OCI-LY3 (cell line): ENCODE results near the gene DNAH14.

Experiments
- EZH2phosphoT487 ChIP-seq: fragments of 200-600 bp; shearing (Covaris generic); IDR thresholded peaks from 2 replicates; pipeline ENCODE4 v1.6.1; 2018; ENCODE audit warnings: antibody characterized with exemption, mixed run types, low read depth
- TF ChIP-seq, protein P1 (sequence below): fragments of 200-600, 300-600 bp; sonication (generic); IDR thresholded peaks from 2 replicates; pipeline ENCODE4 v1.5.1; 2014; ENCODE audit warnings: antibody characterized with exemption, low read length, low read depth

DNA sequence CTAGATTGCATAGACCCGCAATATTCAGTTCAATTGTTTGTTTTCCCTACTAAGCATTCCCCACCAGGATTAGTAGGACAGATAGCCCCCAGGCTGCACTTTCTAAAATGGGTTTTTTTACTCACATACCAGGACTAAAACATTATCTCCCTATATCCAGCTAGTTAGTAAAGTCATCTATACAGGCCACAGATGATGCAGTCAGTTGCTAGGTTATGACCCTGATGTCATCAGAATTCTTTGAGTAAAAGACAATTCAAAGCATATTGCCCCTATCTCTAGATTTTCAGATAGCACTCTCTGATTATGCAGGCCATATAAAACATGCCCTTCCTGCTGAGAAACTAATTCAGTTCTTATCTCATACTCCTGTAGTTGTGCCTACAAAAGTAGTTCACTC, 294.8 kb downstream of the DNAH14 start:
- TF ChIP-seq, protein P1, sequence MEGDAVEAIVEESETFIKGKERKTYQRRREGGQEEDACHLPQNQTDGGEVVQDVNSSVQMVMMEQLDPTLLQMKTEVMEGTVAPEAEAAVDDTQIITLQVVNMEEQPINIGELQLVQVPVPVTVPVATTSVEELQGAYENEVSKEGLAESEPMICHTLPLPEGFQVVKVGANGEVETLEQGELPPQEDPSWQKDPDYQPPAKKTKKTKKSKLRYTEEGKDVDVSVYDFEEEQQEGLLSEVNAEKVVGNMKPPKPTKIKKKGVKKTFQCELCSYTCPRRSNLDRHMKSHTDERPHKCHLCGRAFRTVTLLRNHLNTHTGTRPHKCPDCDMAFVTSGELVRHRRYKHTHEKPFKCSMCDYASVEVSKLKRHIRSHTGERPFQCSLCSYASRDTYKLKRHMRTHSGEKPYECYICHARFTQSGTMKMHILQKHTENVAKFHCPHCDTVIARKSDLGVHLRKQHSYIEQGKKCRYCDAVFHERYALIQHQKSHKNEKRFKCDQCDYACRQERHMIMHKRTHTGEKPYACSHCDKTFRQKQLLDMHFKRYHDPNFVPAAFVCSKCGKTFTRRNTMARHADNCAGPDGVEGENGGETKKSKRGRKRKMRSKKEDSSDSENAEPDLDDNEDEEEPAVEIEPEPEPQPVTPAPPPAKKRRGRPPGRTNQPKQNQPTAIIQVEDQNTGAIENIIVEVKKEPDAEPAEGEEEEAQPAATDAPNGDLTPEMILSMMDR, result no peak
- no peak for TF ChIP-seq EZH2phosphoT487
